NK-92 (cell line): ENCODE data around the gene EPHB6.

Experiments
- DNase-seq: peaks from one replicate; lab custom pipeline; 2025; ENCODE audit not compliant: unreplicated experiment; lab: John Stamatoyannopoulos, UW

EPHB6 gene, protein sequence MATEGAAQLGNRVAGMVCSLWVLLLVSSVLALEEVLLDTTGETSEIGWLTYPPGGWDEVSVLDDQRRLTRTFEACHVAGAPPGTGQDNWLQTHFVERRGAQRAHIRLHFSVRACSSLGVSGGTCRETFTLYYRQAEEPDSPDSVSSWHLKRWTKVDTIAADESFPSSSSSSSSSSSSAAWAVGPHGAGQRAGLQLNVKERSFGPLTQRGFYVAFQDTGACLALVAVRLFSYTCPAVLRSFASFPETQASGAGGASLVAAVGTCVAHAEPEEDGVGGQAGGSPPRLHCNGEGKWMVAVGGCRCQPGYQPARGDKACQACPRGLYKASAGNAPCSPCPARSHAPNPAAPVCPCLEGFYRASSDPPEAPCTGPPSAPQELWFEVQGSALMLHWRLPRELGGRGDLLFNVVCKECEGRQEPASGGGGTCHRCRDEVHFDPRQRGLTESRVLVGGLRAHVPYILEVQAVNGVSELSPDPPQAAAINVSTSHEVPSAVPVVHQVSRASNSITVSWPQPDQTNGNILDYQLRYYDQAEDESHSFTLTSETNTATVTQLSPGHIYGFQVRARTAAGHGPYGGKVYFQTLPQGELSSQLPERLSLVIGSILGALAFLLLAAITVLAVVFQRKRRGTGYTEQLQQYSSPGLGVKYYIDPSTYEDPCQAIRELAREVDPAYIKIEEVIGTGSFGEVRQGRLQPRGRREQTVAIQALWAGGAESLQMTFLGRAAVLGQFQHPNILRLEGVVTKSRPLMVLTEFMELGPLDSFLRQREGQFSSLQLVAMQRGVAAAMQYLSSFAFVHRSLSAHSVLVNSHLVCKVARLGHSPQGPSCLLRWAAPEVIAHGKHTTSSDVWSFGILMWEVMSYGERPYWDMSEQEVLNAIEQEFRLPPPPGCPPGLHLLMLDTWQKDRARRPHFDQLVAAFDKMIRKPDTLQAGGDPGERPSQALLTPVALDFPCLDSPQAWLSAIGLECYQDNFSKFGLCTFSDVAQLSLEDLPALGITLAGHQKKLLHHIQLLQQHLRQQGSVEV

DNA sequence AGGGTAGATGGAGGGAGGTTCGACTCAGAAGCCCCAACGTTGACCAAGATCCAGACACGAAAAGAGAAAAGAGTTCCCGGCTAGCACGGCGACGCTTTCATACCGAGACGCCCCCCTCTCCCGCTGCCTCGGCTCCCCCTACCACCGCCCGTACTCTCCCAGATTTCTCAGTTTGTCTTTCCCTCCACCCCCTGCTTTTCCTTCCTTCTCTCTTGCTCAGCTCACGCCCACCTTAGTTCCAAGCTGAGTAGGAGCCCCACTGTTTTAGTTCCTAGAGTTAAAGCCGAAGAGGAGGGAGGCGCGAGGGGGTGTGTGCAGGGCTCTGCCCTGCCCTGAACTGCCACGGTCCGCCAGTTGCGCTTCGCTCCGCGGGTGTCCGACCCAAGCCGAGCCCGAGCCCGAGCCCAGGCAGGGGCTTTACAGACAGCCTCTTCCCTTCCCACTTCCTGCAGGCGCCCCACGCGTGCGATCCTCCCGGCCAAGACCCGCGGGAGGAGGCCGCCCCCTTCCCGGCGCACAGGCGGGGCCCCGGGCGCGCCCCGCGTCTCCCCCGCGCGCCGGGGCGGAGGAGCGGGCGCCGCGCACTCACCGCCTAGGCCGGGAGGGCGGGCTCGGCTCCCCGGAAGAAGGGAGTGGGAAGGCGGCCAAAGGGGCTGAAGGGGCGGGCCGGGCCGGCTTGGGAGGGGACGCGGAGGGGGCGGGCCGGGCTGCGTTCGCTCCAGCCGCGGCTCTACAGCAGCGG lies at the start of gene EPHB6:
TSS of gene EPHB6 (plus strand) at position 705 of the 742 bp plus-strand sequence. CDS start 8,152 bp downstream, outside the sequence.
- DNase-seq = no peak

DNA sequence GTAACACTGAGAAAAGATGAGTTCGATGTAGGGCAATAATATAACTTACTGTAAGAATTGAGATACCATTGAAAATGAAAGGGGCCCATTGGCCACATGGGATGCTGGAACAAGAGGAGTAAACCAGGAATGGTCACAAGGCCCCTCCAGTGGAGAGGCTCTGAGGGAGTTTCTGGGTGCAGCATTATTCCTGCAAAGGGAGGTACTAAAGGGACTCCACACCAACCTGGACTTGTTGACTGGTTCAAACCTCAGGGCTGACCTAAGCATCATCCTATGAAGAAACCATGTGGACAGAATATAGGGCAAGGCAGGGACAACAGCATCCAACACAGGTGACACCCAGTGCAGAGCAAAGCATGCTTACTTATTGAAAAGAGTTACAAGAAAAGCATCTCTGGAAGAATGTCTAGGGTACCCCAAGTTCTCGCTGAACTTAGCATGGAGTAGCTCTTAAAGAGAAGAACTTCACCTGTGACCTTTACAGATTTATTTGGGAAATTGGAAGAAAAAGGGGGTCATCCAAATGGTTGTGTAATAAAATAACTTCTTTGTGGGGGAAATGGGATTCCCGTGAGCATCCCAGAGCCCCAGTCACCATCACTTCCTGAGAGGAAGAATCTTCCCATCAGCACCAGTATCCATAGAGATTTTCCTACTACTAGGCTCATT lies 49.4 kb upstream of the EPHB6 start:
- no peak for DNase-seq

GRCh38 chr7:142806022-142806356 lies 48.9 kb upstream of the EPHB6 start:
- DNase-seq = no peak

GRCh38 chr7:142806957-142807356 lies 47.9 kb upstream of the EPHB6 start:
- no peak for DNase-seq

- no peak for DNase-seq
Observed at GRCh38 chr7:142807855-142808460, 46.9 kb upstream of the EPHB6 start.

DNA sequence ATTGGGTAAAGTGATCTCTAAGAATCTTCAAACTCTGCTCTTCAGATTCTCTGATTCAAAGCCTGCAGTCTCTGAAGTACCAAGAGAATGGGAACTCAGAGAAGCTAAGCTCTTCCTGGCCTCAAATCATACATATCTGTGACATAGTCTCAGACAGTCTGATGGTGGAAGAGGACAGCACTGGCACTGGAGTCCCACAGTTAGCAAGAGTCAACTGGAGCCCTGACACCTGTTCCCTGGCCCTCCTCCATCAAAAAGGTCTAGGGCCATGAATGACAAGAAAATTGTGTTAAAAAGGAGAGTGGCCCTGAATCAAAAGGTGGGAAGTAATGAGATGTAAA lies 46.4 kb upstream of the EPHB6 start:
- no peak for DNase-seq

- peak; percentile 79 for DNase-seq
Observed at GRCh38 chr7:142808802-142809583, 45.9 kb upstream of the EPHB6 start.

- no peak for DNase-seq
Observed at GRCh38 chr7:142809671-142810070, 45.2 kb upstream of the EPHB6 start.

- no peak for DNase-seq
Observed at GRCh38 chr7:142811154-142811737, 43.6 kb upstream of the EPHB6 start.

- no peak for DNase-seq
Observed at GRCh38 chr7:142812437-142813215, 42.2 kb upstream of the EPHB6 start.

GRCh38 chr7:142813226-142813625 lies 41.6 kb upstream of the EPHB6 start:
- no peak for DNase-seq

- DNase-seq = no peak
Observed at GRCh38 chr7:142813699-142814098, 41.2 kb upstream of the EPHB6 start.

DNA sequence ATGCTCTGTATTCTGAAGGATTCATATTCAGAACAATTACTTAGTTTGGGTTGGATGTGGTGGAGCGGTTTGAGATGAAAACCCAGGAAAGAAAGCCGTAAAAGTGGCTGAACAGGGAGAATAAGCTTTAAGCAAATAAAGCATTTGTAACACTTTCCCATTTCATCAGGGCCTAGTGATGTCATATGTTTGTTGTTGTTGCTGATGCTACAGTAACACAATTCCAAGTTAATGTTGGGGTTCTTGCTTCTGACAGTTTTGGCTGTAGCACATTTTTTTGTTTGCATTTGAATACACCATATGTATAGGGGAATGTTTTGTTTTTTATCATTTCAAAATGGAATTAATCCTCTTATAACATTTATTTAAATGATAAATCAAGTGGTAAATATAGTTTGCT lies 40.4 kb upstream of the EPHB6 start:
- no peak for DNase-seq

DNA sequence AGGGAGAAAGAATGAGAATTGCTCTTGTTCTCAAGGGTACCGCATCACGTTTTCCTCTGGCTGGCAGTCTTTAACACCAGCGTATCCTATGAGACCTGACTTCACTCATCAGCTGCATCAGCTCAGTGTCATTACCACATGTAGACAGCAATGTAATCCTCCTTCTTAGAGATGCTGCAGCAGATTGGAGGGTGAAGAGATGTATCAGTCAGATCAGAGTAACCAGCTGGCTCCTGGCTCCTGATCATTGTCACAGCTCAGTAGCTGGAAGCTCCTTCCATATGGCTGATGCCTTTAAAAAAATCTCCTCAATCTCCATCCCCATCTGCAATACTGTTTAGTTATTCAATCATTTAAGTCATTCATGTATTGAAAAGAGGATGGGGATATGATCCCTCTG lies 39.7 kb upstream of the EPHB6 start:
- no peak for DNase-seq

- DNase-seq = no peak
Observed at GRCh38 chr7:142817506-142817905, 37.4 kb upstream of the EPHB6 start.

- DNase-seq = no peak
Observed at GRCh38 chr7:142819530-142819929, 35.3 kb upstream of the EPHB6 start.

GRCh38 chr7:142822714-142823113 lies 32.2 kb upstream of the EPHB6 start:
- DNase-seq = no peak

GRCh38 chr7:142827951-142828500 lies 26.9 kb upstream of the EPHB6 start:
- DNase-seq = no peak
